GM12873 (cell line): ENCODE data around the gene TMEM164.

Source experiments
- TF ChIP-seq, protein P1 (sequence below): IDR thresholded peaks from 2 replicates; pipeline ENCODE4 v1.5.1; 2012; ENCODE audit warnings: low read depth, mild to moderate bottlenecking, moderate library complexity, low read length, control low read depth; ENCODE audit not compliant: insufficient read depth; ENCODE audit errors: missing control alignments

Gene TMEM164

GRCh38 chrX:110062919-110063318, 60.0 kb downstream of the TMEM164 start:
- TF ChIP-seq, protein P1, sequence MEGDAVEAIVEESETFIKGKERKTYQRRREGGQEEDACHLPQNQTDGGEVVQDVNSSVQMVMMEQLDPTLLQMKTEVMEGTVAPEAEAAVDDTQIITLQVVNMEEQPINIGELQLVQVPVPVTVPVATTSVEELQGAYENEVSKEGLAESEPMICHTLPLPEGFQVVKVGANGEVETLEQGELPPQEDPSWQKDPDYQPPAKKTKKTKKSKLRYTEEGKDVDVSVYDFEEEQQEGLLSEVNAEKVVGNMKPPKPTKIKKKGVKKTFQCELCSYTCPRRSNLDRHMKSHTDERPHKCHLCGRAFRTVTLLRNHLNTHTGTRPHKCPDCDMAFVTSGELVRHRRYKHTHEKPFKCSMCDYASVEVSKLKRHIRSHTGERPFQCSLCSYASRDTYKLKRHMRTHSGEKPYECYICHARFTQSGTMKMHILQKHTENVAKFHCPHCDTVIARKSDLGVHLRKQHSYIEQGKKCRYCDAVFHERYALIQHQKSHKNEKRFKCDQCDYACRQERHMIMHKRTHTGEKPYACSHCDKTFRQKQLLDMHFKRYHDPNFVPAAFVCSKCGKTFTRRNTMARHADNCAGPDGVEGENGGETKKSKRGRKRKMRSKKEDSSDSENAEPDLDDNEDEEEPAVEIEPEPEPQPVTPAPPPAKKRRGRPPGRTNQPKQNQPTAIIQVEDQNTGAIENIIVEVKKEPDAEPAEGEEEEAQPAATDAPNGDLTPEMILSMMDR = no peak

- TF ChIP-seq, protein P1 = no peak
Observed at GRCh38 chrX:110066488-110067225, 63.7 kb downstream of the TMEM164 start.

DNA sequence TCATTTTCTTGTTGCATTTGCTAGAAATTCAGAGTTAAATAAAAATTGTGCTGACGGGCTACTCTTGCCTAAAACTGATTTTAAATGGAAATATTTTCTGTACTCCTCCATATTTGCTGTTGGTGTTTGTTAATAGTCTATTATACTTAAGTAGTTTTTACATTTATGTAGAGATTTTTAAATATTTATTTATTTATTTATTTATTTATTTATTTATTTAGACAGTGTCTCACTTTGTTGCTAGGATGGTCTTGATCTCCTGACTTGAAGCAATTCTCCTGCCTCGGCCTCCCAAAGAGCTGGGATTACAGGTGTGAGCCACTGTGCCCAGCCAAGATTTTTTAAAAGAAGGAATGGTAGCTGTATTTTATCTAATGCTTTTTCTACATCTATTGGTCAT, 68.1 kb downstream of the TMEM164 start:
- TF ChIP-seq, protein P1 = no peak

DNA sequence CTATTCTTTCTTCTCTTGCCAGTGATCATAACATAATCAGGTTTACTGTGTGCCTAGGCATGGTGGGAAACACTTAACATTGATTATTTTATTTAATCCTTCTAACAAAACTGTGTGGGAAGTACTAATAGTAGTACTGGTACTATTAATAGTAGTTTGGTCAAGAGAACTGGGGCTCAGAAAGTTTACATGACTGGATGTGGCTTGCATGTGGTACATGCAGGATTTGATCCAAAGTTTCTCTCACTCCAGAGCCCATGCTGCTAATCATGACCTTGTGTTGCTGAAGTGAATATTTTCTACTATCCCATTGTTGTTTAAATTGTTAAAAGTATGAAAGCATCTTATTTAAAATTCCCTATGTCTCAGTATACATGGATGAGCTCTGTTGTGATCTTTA, 78.4 kb downstream of the TMEM164 start:
- TF ChIP-seq, protein P1 = no peak

- TF ChIP-seq, protein P1 = no peak
Observed at GRCh38 chrX:110081740-110082139, 78.8 kb downstream of the TMEM164 start.

DNA sequence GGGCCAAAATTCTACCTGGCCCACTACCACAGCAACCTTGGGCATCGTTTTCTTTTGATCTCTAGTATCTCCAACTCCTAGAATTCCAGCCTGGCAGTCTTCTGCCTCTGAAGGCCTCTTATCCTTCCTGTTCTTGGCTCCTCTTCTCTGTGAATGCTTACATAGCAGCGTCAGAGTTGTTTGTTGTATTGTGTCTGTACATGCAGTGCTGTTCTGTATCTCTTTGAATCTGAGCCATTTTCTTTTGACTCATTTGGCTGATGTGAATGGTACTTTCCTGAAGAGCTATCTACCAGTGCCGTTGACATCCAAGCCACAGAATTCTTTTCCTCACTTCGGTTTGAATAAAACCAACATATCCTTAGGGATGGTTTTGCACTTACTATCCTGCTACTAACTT, 79.2 kb downstream of the TMEM164 start:
- TF ChIP-seq, protein P1 = no peak

DNA sequence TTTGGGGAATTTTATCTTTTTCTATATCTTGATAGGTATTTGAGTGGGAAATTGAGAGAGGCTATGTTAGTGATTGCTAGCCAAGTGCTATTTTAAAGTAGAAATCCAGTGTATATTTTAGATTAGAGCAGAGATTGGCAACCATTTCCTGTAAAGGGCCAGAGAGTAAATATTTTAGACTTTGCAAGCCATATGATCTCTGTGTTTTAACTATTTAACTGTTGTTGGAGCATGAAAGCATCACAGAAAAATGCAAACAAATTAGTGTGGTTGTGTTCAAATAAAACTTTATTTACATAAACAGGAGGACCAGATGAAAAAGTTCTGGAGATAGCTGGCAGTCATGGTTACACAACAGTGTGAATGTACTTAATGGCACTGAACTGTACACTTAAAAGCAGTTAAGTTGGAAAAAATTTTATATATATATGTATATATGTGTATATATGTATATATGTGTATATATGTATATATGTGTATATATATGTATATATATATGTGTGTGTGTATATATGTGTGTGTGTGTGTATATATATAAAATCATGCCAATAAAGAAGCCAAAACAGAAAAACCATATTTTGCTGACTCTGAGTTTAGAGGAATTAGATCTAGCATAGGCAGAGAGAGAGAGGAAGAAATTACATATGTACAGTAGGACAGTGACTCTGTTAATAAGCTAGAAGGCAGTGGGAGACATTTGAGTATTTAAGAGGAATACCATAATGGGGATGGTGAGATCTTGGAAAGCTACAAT, 83.4 kb downstream of the TMEM164 start:
- TF ChIP-seq, protein P1 = no peak
